Upper lobe of right lung (tissue), 1 donor: ENCODE measurements around the gene RBP2. TPM values are rescaled to one million over a fixed set of nuclear protein-coding genes. Genes with fewer than 3 reads are reported as not detected.

Experiments
- ATAC-seq: fragments of 200-7000 bp; cut with Tn5 transposase; one replicate; pipeline ENCODE4 v1.9.1; 2020; ENCODE audit warnings: mild to moderate bottlenecking, moderate library complexity
- DNase-seq: peaks from one replicate; pipeline ENCODE4 v3.0.0-alpha.2; 2020
- H3K27ac ChIP-seq: fragments of 200-600 bp; one replicate; pipeline ENCODE4 v1.8.0; 2022
- H3K27me3 ChIP-seq: fragments of 200-600 bp; one replicate; pipeline ENCODE4 v1.8.0; 2022; ENCODE audit warnings: mild to moderate bottlenecking
- H3K36me3 ChIP-seq: fragments of 200-600 bp; one replicate; pipeline ENCODE4 v1.8.0; 2022
- H3K4me1 ChIP-seq: fragments of 200-600 bp; one replicate; pipeline ENCODE4 v1.8.0; 2022
- H3K4me3 ChIP-seq: fragments of 200-600 bp; one replicate; pipeline ENCODE4 v1.8.0; 2022; ENCODE audit warnings: mild to moderate bottlenecking
- H3K9me3 ChIP-seq: fragments of 200-600 bp; one replicate; pipeline ENCODE4 v1.8.0; 2022
- CTCF ChIP-seq: fragments of 200-600 bp; IDR thresholded peaks from one replicate; pipeline ENCODE4 v1.8.0; 2022; ENCODE audit warnings: antibody characterized with exemption
- intact Hi-C: fragments of 100-400 bp; cut with DNase I; formaldehyde crosslinking; loops from one replicate; pipeline ENCODE4 v1.11.0; 2022
- long read RNA-seq: library from polyadenylated mRNA; unstranded; transcript quantifications from one replicate; pipeline ENCODE4 v2.0.0, GENCODE V29; 2021
- total RNA-seq: library from RNA; stranded (reverse); fragmentation: NEBNext Ultra II Directional; extraction: Animal tissue kit (Norgen Biotek cat#: 25700); gene quantifications from one replicate; pipeline ENCODE4 v1.2.1, GENCODE V29; 2021
- donor health status: DM: no; HTN: yes; CAD: no; lungs with severe emphysema.

Gene RBP2
- 2.1 TPM for total RNA-seq
- long read RNA-seq = 0 reads

- H3K9me3 ChIP-seq = no peaks in the 10 kb centered on the region
Measured at GRCh38 chr3:139476348-139476747, at the start of gene RBP2. Gene RBP2 (minus strand): TSS chr3:139476516. CDS start chr3:139476459, 57 bp downstream.

GRCh38 chr3:139524841-139525636 is 48.7 kb upstream of the RBP2 start:
- no peak overlapping the region for H3K4me3 ChIP-seq
- no peak for ATAC-seq
- H3K36me3 ChIP-seq = no peaks in the 10 kb centered on the region
- H3K9me3 ChIP-seq = no peaks in the 10 kb centered on the region
- H3K4me1 ChIP-seq = no peaks in the 10 kb centered on the region
- no peak overlapping the region for H3K27ac ChIP-seq
- H3K27me3 ChIP-seq = no peaks in the 10 kb centered on the region
- TF ChIP-seq CTCF = no peak
- no peak for DNase-seq
- intact Hi-C loops = no loop called here

More at GRCh38 chr3:139476348-139476747, at the start of gene RBP2:
- Histone ChIP-seq H3K27ac (no peak within 1 kb of the TSS), H3K4me1 (no peaks in the 10 kb centered on the region), H3K27me3 (no peaks in the 10 kb centered on the region), H3K4me3 (no peak within 1 kb of the TSS), H3K36me3 (no peaks in the 10 kb centered on the region)
- ATAC-seq (no peak), DNase-seq (no peak)
- intact Hi-C loops = no loop called here
- no peak for TF ChIP-seq CTCF

- DNase-seq (no peak), ATAC-seq (no peak)
- intact Hi-C loops = no loop called here
- Histone ChIP-seq H3K36me3 (no peaks in the 10 kb centered on the region), H3K4me3 (no peak overlapping the region), H3K27ac (no peak overlapping the region), H3K27me3 (no peaks in the 10 kb centered on the region), H3K4me1 (no peaks in the 10 kb centered on the region), H3K9me3 (no peaks in the 10 kb centered on the region)
- no peak for TF ChIP-seq CTCF
Measured at GRCh38 chr3:139523718-139524117, 47.4 kb upstream of the RBP2 start.

GRCh38 chr3:139523166-139523565 is 46.9 kb upstream of the RBP2 start:
- intact Hi-C loops = no loop called here
- H3K4me1 ChIP-seq = no peaks in the 10 kb centered on the region
- H3K9me3 ChIP-seq = no peaks in the 10 kb centered on the region
- ATAC-seq = no peak
- H3K36me3 ChIP-seq = no peaks in the 10 kb centered on the region
- TF ChIP-seq CTCF = no peak
- H3K4me3 ChIP-seq = no peak overlapping the region
- no peaks in the 10 kb centered on the region for H3K27me3 ChIP-seq
- H3K27ac ChIP-seq = no peak overlapping the region
- no peak for DNase-seq

- H3K4me3 ChIP-seq = no peak overlapping the region
- no peak overlapping the region for H3K27ac ChIP-seq
- no peaks in the 10 kb centered on the region for H3K27me3 ChIP-seq
- no peaks in the 10 kb centered on the region for H3K9me3 ChIP-seq
- no peak for ATAC-seq
- no peak for DNase-seq
- TF ChIP-seq CTCF = no peak
- intact Hi-C loops = no loop called here
- no peaks in the 10 kb centered on the region for H3K36me3 ChIP-seq
- no peaks in the 10 kb centered on the region for H3K4me1 ChIP-seq
Measured at GRCh38 chr3:139522421-139522820, 46.1 kb upstream of the RBP2 start.
